Stimulated activated CD4-positive, alpha-beta T cell treated with anti-CD3 and anti-CD28 coated beads, Interleukin-1b, Interleukin-23, amount 100 ng/mL, for 48 hours (primary cell): ENCODE results near the gene LMBRD1.
"Not testable (repeated sequence)": the region's sequence is repeated elsewhere in the genome, so short reads cannot be mapped to it uniquely, and the experiment has no call there.

ENCODE experiments used
- DNase-seq: peaks from one replicate; pipeline ENCODE4 v3.0.0-alpha.2; 2020

Gene LMBRD1

GRCh38 chr6:69796642-69797390, at the start of gene LMBRD1:
LMBRD1 (minus strand) TSS chr6:69797010; CDS start chr6:69796881, 129 bp downstream.
- DNase-seq: peak; percentile 99

GRCh38 chr6:69846312-69846711, 49.5 kb upstream of the LMBRD1 start:
- no peak for DNase-seq

- DNase-seq: no peak
Observed at GRCh38 chr6:69843189-69843588, 46.4 kb upstream of the LMBRD1 start.

- DNase-seq: no peak
Observed at GRCh38 chr6:69841862-69842261, 45.1 kb upstream of the LMBRD1 start.

GRCh38 chr6:69835414-69836179, 38.8 kb upstream of the LMBRD1 start:
- no peak for DNase-seq

- DNase-seq: no peak
Observed at GRCh38 chr6:69832558-69832957, 35.7 kb upstream of the LMBRD1 start.

GRCh38 chr6:69827276-69827893, 30.6 kb upstream of the LMBRD1 start:
- DNase-seq: no peak

GRCh38 chr6:69825904-69826303, 29.1 kb upstream of the LMBRD1 start:
- DNase-seq: no peak

GRCh38 chr6:69824355-69824754, 27.5 kb upstream of the LMBRD1 start:
- not testable (repeated sequence) for DNase-seq

- DNase-seq: no peak
Observed at GRCh38 chr6:69820438-69820837, 23.6 kb upstream of the LMBRD1 start.

GRCh38 chr6:69820018-69820417, 23.2 kb upstream of the LMBRD1 start:
- no peak for DNase-seq

GRCh38 chr6:69819138-69819537, 22.3 kb upstream of the LMBRD1 start:
- no peak for DNase-seq

- no peak for DNase-seq
Observed at GRCh38 chr6:69818223-69818930, 21.6 kb upstream of the LMBRD1 start.

- no peak for DNase-seq
Observed at GRCh38 chr6:69817358-69817757, 20.5 kb upstream of the LMBRD1 start.

- DNase-seq: no peak
Observed at GRCh38 chr6:69816569-69816968, 19.8 kb upstream of the LMBRD1 start.

- no peak for DNase-seq
Observed at GRCh38 chr6:69816026-69816425, 19.2 kb upstream of the LMBRD1 start.

GRCh38 chr6:69813508-69813907, 16.7 kb upstream of the LMBRD1 start:
- no peak for DNase-seq

GRCh38 chr6:69812746-69813427, 16.1 kb upstream of the LMBRD1 start:
- DNase-seq: no peak

- no peak for DNase-seq
Observed at GRCh38 chr6:69802995-69803394, 6.2 kb upstream of the LMBRD1 start.

GRCh38 chr6:69801711-69802110, 4.9 kb upstream of the LMBRD1 start:
- no peak for DNase-seq

GRCh38 chr6:69801225-69801624, 4.4 kb upstream of the LMBRD1 start:
- no peak for DNase-seq

- DNase-seq: not testable (repeated sequence)
Observed at GRCh38 chr6:69798796-69799195, 2.0 kb upstream of the LMBRD1 start.
